H9 (cell line): ENCODE data around the gene KIF1A. TPM values are rescaled to one million over a fixed set of nuclear protein-coding genes. Genes with fewer than 3 reads are reported as not detected.

Experiments
- DNase-seq: peaks from one replicate; pipeline ENCODE4 v3.0.0-alpha.2; 2017
- H2AFZ ChIP-seq: one replicate; pipeline ENCODE4 v1.6.1; 2013; ENCODE audit warnings: mild to moderate bottlenecking, low read length, control low read depth, moderate library complexity
- H2AK5ac ChIP-seq: 2 replicates; pipeline ENCODE4 v1.6.1; 2013; ENCODE audit warnings: low read length, control low read depth, mixed read lengths; ENCODE audit not compliant: insufficient read length
- H2BK120ac ChIP-seq: one replicate; pipeline ENCODE4 v1.6.1; 2013; ENCODE audit warnings: low read depth, mild to moderate bottlenecking, low read length, control low read depth, inconsistent platforms; ENCODE audit not compliant: poor library complexity, severe bottlenecking
- H2BK12ac ChIP-seq: 2 replicates; pipeline ENCODE4 v1.6.1; 2013; ENCODE audit warnings: low read length, control low read depth, mixed read lengths, low read depth; ENCODE audit not compliant: insufficient read length
- H2BK15ac ChIP-seq: 2 replicates; pipeline ENCODE4 v1.6.1; 2013; ENCODE audit warnings: low read depth, low read length, control low read depth
- H2BK20ac ChIP-seq: one replicate; pipeline ENCODE4 v1.6.1; 2013; ENCODE audit warnings: low read depth, mild to moderate bottlenecking, low read length, control low read depth, inconsistent platforms; ENCODE audit not compliant: poor library complexity, severe bottlenecking
- H2BK5ac ChIP-seq: 2 replicates; pipeline ENCODE4 v1.6.1; 2013; ENCODE audit warnings: low read length, control low read depth, mixed read lengths; ENCODE audit not compliant: insufficient read length
- H3K14ac ChIP-seq: 2 replicates; pipeline ENCODE4 v1.6.1; 2013; ENCODE audit warnings: low read length, control low read depth; ENCODE audit not compliant: insufficient read depth
- H3K18ac ChIP-seq: 2 replicates; pipeline ENCODE4 v1.6.1; 2013; ENCODE audit warnings: low read depth, mild to moderate bottlenecking, mixed read lengths, low read length, control low read depth; ENCODE audit not compliant: insufficient read length
- H3K23ac ChIP-seq: 2 replicates; pipeline ENCODE4 v1.6.1; 2013; ENCODE audit warnings: low read length, control low read depth, mixed read lengths, low read depth; ENCODE audit not compliant: insufficient read length
- H3K23me2 ChIP-seq: 2 replicates; pipeline ENCODE4 v1.6.1; 2013; ENCODE audit warnings: low read depth, mild to moderate bottlenecking, mixed read lengths, low read length, control low read depth; ENCODE audit not compliant: insufficient read length, poor library complexity, severe bottlenecking
- H3K27ac ChIP-seq: 2 replicates; pipeline ENCODE4 v1.5.1; 2013; ENCODE audit warnings: low read length, control low read depth, mixed read lengths, low read depth; ENCODE audit not compliant: insufficient read length
- H3K27me3 ChIP-seq: 2 replicates; pipeline ENCODE4 v1.6.1; 2013; ENCODE audit warnings: low read length, control low read depth, inconsistent platforms; ENCODE audit not compliant: insufficient read depth
- H3K4ac ChIP-seq: 2 replicates; pipeline ENCODE4 v1.6.1; 2013; ENCODE audit warnings: low read depth, mild to moderate bottlenecking, control low read depth, inconsistent platforms, low read length, moderate library complexity
- H3K4me1 ChIP-seq: 2 replicates; pipeline ENCODE4 v1.6.1; 2013; ENCODE audit warnings: low read length, control low read depth, inconsistent platforms; ENCODE audit not compliant: insufficient read depth
- H3K4me2 ChIP-seq: 2 replicates; pipeline ENCODE4 v1.6.1; 2013; ENCODE audit warnings: low read length, control low read depth, mixed read lengths; ENCODE audit not compliant: insufficient read length, insufficient read depth
- H3K56ac ChIP-seq: 2 replicates; pipeline ENCODE4 v1.6.1; 2013; ENCODE audit warnings: low read depth, mild to moderate bottlenecking, mixed read lengths, low read length, control low read depth; ENCODE audit not compliant: insufficient read length
- H3K79me1 ChIP-seq: 2 replicates; pipeline ENCODE4 v1.6.1; 2013; ENCODE audit warnings: low read depth, mild to moderate bottlenecking, moderate library complexity, low read length, control low read depth, inconsistent platforms; ENCODE audit not compliant: insufficient read depth, poor library complexity, severe bottlenecking
- H3K79me2 ChIP-seq: 2 replicates; pipeline ENCODE4 v1.6.1; 2013; ENCODE audit warnings: low read length, control low read depth, inconsistent platforms; ENCODE audit not compliant: insufficient read depth
- H3K9ac ChIP-seq: 2 replicates; pipeline ENCODE4 v1.6.1; 2013; ENCODE audit warnings: low read length, control low read depth, mixed read lengths; ENCODE audit not compliant: insufficient read length; ENCODE audit errors: extremely low read depth
- H3K9me3 ChIP-seq: one replicate; pipeline ENCODE4 v1.6.1; 2013; ENCODE audit warnings: low read depth, low read length, inconsistent platforms; ENCODE audit not compliant: control insufficient read depth
- H3T11ph ChIP-seq: one replicate; pipeline ENCODE4 v1.6.1; 2013; ENCODE audit warnings: mild to moderate bottlenecking, low read length, control low read depth, inconsistent platforms
- H4K20me1 ChIP-seq: one replicate; pipeline ENCODE4 v1.6.1; 2013; ENCODE audit not compliant: control insufficient read depth, insufficient read length, insufficient read depth
- H4K5ac ChIP-seq: 2 replicates; pipeline ENCODE4 v1.6.1; 2013; ENCODE audit warnings: low read depth, mild to moderate bottlenecking, mixed read lengths, low read length, control low read depth; ENCODE audit not compliant: insufficient read length
- H4K8ac ChIP-seq: replicated peaks from 2 replicates; pipeline ENCODE4 v1.6.1; 2013; ENCODE audit warnings: low read length, control low read depth, mixed read lengths, low read depth; ENCODE audit not compliant: insufficient read length
- H4K91ac ChIP-seq: 2 replicates; pipeline ENCODE4 v1.6.1; 2013; ENCODE audit warnings: low read depth, mild to moderate bottlenecking, moderate library complexity, mixed read lengths, low read length, control low read depth; ENCODE audit not compliant: insufficient read length
- H3K27ac Mint-ChIP-seq, 3 experiments: 2 replicates in 2 of 3; 3 replicates in 1 of 3; pipeline ENCODE4 v1.8.0; 2020 to 2021; ENCODE audit warnings: mixed read lengths in 3 of 3, mild to moderate bottlenecking in 1 of 3, moderate library complexity in 1 of 3
- H3K27me3 Mint-ChIP-seq: 2 replicates; pipeline ENCODE4 v1.8.0; 2021; ENCODE audit warnings: low read depth, mild to moderate bottlenecking, moderate library complexity, mixed read lengths
- H3K36me3 Mint-ChIP-seq, 3 experiments: 2 replicates in 2 of 3; 3 replicates in 1 of 3; pipeline ENCODE4 v1.8.0; 2020 to 2021; ENCODE audit warnings: low read depth in 3 of 3, mixed read lengths in 3 of 3; ENCODE audit not compliant: insufficient read depth in 1 of 3
- H3K4me1 Mint-ChIP-seq, 2 experiments: 2 replicates each; pipeline ENCODE4 v1.8.0; 2020; ENCODE audit warnings: mixed read lengths in 2 of 2
- H3K4me3 Mint-ChIP-seq, 2 experiments: 2 replicates in 1 of 2; 3 replicates in 1 of 2; pipeline ENCODE4 v1.8.0; 2020 to 2021; ENCODE audit warnings: mild to moderate bottlenecking in 2 of 2, mixed read lengths in 2 of 2, moderate library complexity in 1 of 2
- H3K9me3 Mint-ChIP-seq, 2 experiments: 2 replicates in 1 of 2; 3 replicates in 1 of 2; pipeline ENCODE4 v1.8.0; 2020; ENCODE audit warnings: mild to moderate bottlenecking in 2 of 2, mixed read lengths in 2 of 2, moderate library complexity in 1 of 2
- CTCF ChIP-seq: fragments of 200-600 bp; sonication (generic); conservative IDR thresholded peaks from 3 replicates; pipeline ENCODE4 v1.8.0; 2021; ENCODE audit warnings: antibody characterized with exemption, mild to moderate bottlenecking
- WGBS: extraction: QIAGEN DNeasy Blood & Tissue Kit; methylation state at CpG from one replicate; pipeline ENCODE4 v1.1.7; 2013; ENCODE audit warnings: missing lambda C conversion rate, low lambda C conversion rate, mixed read lengths; ENCODE audit not compliant: insufficient read length; ENCODE audit errors: extremely low coverage; 5-methylcytosine and 5-hydroxymethylcytosine counted together
- total RNA-seq: library from RNA; stranded (reverse); gene quantifications from 2 replicates; pipeline ENCODE4 v1.2.1, GENCODE V29; 2021

KIF1A gene
- total RNA-seq, 1 experiment from 2014 or later: 204 TPM

DNA sequence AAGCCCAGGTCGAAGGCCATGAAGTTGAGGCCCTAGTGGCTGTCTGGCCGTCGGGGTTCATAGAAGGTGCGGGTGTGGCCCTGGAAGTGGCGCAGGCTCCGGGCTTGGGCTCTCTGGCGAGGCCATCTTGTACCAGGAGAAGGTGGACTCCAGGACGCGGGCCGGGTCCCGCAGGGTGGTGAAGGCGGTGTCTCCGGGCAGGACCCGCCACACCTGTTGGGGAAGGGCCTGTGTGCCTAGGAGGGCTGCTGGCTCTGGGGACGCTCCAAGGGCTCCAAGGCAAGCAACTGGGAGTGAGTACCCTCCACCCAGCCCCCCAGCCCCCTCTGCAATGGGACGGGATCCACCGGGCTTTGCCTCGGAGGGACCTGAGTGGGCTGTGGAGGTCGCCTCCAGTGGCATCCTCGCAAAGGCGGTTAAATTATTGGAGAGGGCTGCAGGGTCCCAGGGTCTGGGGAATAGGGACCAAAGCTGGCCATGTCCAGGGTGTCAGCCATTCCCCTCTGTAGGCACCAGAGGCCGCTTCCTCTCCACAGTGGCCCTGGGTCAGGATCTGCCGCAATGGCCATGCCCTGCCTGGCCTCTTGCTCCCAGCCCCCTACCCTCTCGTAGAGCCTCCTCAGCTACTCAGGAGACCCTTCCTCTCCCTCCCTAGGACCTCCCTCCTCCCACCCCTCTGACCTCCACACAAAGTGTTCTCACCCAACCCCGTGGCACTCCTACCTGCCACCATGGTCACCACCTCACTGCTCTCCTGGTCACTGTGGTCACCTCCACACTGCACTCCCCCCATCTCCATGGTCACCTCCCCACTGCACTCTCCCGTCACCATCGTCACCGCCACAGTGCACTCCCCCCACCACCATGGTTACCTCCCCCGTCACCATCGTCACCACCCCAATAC, 118.0 kb downstream of the KIF1A start:
- H3K9me3 ChIP-seq: no peaks in the 10 kb centered on the region
- no peak overlapping the region for H4K5ac ChIP-seq
- no peaks in the 10 kb centered on the region for H3K27me3 ChIP-seq
- H3K23me2 ChIP-seq: no peaks in the 10 kb centered on the region
- Mint-ChIP-seq H3K27ac (no peak overlapping the region), H3K4me3 (no peak overlapping the region), H3K27me3 (peaks cover 8% of the 10 kb centered on the region), H3K4me1 (no peaks in the 10 kb centered on the region; a peak in 1 of 4 replicates), H3K36me3 (no peaks in the 10 kb centered on the region), H3K9me3 (no peaks in the 10 kb centered on the region)
- H2BK120ac ChIP-seq: no peak overlapping the region
- H3K79me2 ChIP-seq: no peaks in the 10 kb centered on the region
- no peak overlapping the region for H3K9ac ChIP-seq
- no peak overlapping the region for H3K14ac ChIP-seq
- no peak overlapping the region for H2AK5ac ChIP-seq
- no peak overlapping the region for H2BK12ac ChIP-seq
- H4K20me1 ChIP-seq: no peaks in the 10 kb centered on the region
- TF ChIP-seq CTCF: no peak
- no peak overlapping the region for H3K23ac ChIP-seq
- no CpG with 5 or more reads among the region's 30 CpGs for WGBS
- no peak overlapping the region for H2BK20ac ChIP-seq
- H2AFZ ChIP-seq: no peak overlapping the region
- H3K56ac ChIP-seq: no peak overlapping the region
- no peak overlapping the region for H2BK5ac ChIP-seq
- H3K4ac ChIP-seq: no peak overlapping the region
- H3K27ac ChIP-seq: no peak overlapping the region
- no peak overlapping the region for H4K91ac ChIP-seq
- no peak overlapping the region for H2BK15ac ChIP-seq
- no peaks in the 10 kb centered on the region for H3K79me1 ChIP-seq
- H3T11ph ChIP-seq: no peak overlapping the region
- H4K8ac ChIP-seq: no peak overlapping the region
- no peak for DNase-seq
- H3K18ac ChIP-seq: no peak overlapping the region
- no peaks in the 10 kb centered on the region for H3K4me1 ChIP-seq
- H3K4me2 ChIP-seq: no peak overlapping the region
